PC-3 (cell line): ENCODE data around the gene MACROD2. TPM values are rescaled to one million over a fixed set of nuclear protein-coding genes. Genes with fewer than 3 reads are reported as not detected.
"Not testable (repeated sequence)": the region's sequence is repeated elsewhere in the genome, so short reads cannot be mapped to it uniquely, and the experiment has no call there.

ENCODE experiments used
- ATAC-seq: fragments of 200-7000 bp; cut with Tn5 transposase; 2 replicates; pipeline ENCODE4 v1.9.1; 2020; ENCODE audit warnings: mild to moderate bottlenecking, moderate library complexity
- BruUV-seq: library from RNA; stranded (reverse); fragments of 400-500 nt; replicated peaks from 2 replicates; lab custom pipeline; 2021; lab: Mats Ljungman, UMichigan
- CTCF ChIA-PET: fragments of 300-600 bp; sonication (Branson Sonifier 250); formaldehyde crosslinking; loops from one replicate; lab custom pipeline; 2022; ENCODE audit warnings: antibody characterized with exemption; lab: Charles Lee
- POLR2A ChIA-PET: fragments of 300-600 bp; sonication (Branson Sonifier 250); formaldehyde crosslinking; loops from one replicate; lab custom pipeline; 2022; ENCODE audit warnings: antibody characterized with exemption; ENCODE audit not compliant: unreplicated experiment; lab: Charles Lee
- DNase-seq: peaks from one replicate; pipeline ENCODE4 v3.0.0-alpha.2; 2015
- H2AFZ ChIP-seq: fragments of 300-600 bp; sonication (generic); 2 replicates; pipeline ENCODE4 v1.6.0; 2016; ENCODE audit warnings: antibody characterized with exemption, low read length
- H3F3A ChIP-seq: fragments of 300-600 bp; sonication (generic); one replicate; pipeline ENCODE4 v1.6.0; 2017; ENCODE audit warnings: antibody characterized with exemption, low read length, control low read depth, mild to moderate bottlenecking; ENCODE audit not compliant: unreplicated experiment
- H3K27ac ChIP-seq: fragments of 300-600 bp; sonication (generic); 2 replicates; pipeline ENCODE4 v1.5.1; 2016; ENCODE audit warnings: mild to moderate bottlenecking, low read length
- H3K27me3 ChIP-seq: fragments of 300-600 bp; sonication (generic); 2 replicates; pipeline ENCODE4 v1.6.1; 2016; ENCODE audit warnings: low read length, mixed read lengths
- H3K36me3 ChIP-seq: fragments of 300-600 bp; sonication (generic); 2 replicates; pipeline ENCODE4 v1.6.1; 2016; ENCODE audit warnings: low read depth, mixed run types, low read length, mixed read lengths
- H3K4me1 ChIP-seq: fragments of 300-600 bp; sonication (generic); 2 replicates; pipeline ENCODE4 v1.5.1; 2016; ENCODE audit warnings: low read length; ENCODE audit not compliant: insufficient read depth
- H3K4me2 ChIP-seq: fragments of 300-600 bp; sonication (generic); 2 replicates; pipeline ENCODE4 v1.6.0; 2016; ENCODE audit warnings: low read length
- H3K4me3 ChIP-seq: fragments of 300-600 bp; sonication (generic); 2 replicates; pipeline ENCODE4 v1.5.1; 2016; ENCODE audit warnings: mild to moderate bottlenecking, low read length, mixed read lengths
- H3K79me2 ChIP-seq: fragments of 300-600 bp; sonication (generic); 2 replicates; pipeline ENCODE4 v1.6.1; 2017; ENCODE audit warnings: low read length, mixed read lengths
- H3K9ac ChIP-seq: fragments of 300-600 bp; sonication (generic); 2 replicates; pipeline ENCODE4 v1.6.0; 2016; ENCODE audit warnings: mild to moderate bottlenecking, low read length
- H3K9me2 ChIP-seq: fragments of 300-600 bp; sonication (generic); replicated peaks from 2 replicates; pipeline ENCODE4 v1.6.1; 2016; ENCODE audit warnings: mixed run types, low read length, mixed read lengths
- H3K9me3 ChIP-seq: fragments of 300-600 bp; sonication (generic); 2 replicates; pipeline ENCODE4 v1.6.1; 2016; ENCODE audit warnings: low read length, mixed read lengths
- H4K20me1 ChIP-seq: fragments of 300-600 bp; sonication (generic); 2 replicates; pipeline ENCODE4 v1.6.1; 2016; ENCODE audit warnings: low read length, mixed read lengths
- CTCF ChIP-seq: fragments of 300-600 bp; sonication (generic); conservative IDR thresholded peaks from 2 replicates; pipeline ENCODE4 v1.5.1; 2017; ENCODE audit warnings: antibody characterized with exemption, low read depth, mild to moderate bottlenecking, low read length
- EZH2 ChIP-seq: fragments of 300-600 bp; sonication (generic); IDR thresholded peaks from one replicate; pipeline ENCODE4 v1.6.1; 2017; ENCODE audit warnings: antibody characterized with exemption, mild to moderate bottlenecking, low read length; ENCODE audit not compliant: unreplicated experiment
- EZH2phosphoT487 ChIP-seq: fragments of 300-600 bp; sonication (generic); IDR thresholded peaks from 2 replicates; pipeline ENCODE4 v1.6.1; 2018; ENCODE audit warnings: mild to moderate bottlenecking, antibody characterized with exemption, low read length, borderline replicate concordance
- intact Hi-C: fragments of 100-400 bp; cut with micrococcal nuclease; formaldehyde crosslinking; loops from 2 replicates; pipeline ENCODE4 v1.9.0; 2023
- total RNA-seq: library from RNA; depleted of rRNA; stranded (reverse); fragments of >200 nt; gene quantifications from 2 replicates; pipeline ENCODE4 v1.2.3, GENCODE V29; 2014

Gene MACROD2
- total RNA-seq, 1 experiment from 2014 or later: 3.1 TPM

DNA sequence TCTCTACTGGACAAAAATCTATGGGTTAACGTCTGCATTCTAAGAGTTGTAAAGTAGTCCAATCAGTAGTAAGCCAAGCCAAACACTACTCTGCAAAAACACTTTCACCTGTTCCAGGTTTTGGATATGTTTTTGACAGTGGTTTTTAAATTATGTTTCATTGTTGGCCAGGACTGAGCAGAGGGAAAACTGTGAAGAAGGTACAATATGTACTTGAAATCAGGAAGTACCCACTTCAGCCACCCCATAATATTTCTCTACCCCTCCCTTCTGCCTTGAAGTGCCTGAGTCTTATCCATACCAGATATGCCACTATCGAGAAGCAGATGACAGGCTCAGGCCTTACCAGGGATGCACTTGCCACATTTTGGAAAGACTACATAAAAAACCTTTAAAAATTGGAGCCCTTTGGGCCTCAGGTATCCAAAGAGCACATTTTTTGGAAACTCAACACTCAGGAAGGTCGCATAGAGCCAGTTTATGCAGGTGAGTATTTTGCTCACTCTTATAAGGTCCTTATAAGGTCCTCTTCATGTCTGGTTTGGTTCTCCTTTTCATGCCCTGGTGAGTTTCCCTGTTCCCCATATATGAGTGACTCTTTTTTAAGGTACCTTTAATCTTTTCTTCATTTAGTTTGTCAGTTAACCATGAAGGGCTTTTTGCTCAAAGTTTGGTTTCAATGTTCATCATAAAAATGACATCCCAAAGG is 1201.4 kb downstream of the MACROD2 start:
- BruUV-seq: no TSS peak
- ChIA-PET CTCF (interaction anchor here (0.5 kb wide), 1 partner anchor 1280 kb away, joined by 3 read pairs; no protein-coding TSS in a partner anchor), POLR2A (no interaction called here)
- Histone ChIP-seq H3K9ac (no peak overlapping the region), H3F3A (no peaks in the 10 kb centered on the region), H4K20me1 (no peaks in the 10 kb centered on the region), H3K27ac (no peak overlapping the region), H3K4me1 (peaks cover 9% of the 10 kb centered on the region; the same call in 1 of the 2 replicates), H3K9me3 (no peaks in the 10 kb centered on the region), H2AFZ (no peak overlapping the region), H3K4me2 (no peak overlapping the region), H3K36me3 (no peaks in the 10 kb centered on the region), H3K27me3 (no peaks in the 10 kb centered on the region), H3K9me2 (no peaks in the 10 kb centered on the region), H3K79me2 (no peaks in the 10 kb centered on the region), H3K4me3 (no peak overlapping the region)
- DNase-seq (no peak), ATAC-seq (no peak)
- TF ChIP-seq CTCF (no peak), EZH2phosphoT487 (no peak), EZH2 (no peak)
- intact Hi-C loops: no loop called here

GRCh38 chr20:15198017-15198416 is 1202.7 kb downstream of the MACROD2 start:
- H3K79me2 ChIP-seq, ATAC-seq, H3K4me3 ChIP-seq, H3K4me2 ChIP-seq, H3F3A ChIP-seq, H3K9me3 ChIP-seq, H3K27ac ChIP-seq, H3K9me2 ChIP-seq, CTCF ChIA-PET, H4K20me1 ChIP-seq, POLR2A ChIA-PET, intact Hi-C loops, DNase-seq, H2AFZ ChIP-seq, BruUV-seq, H3K27me3 ChIP-seq, H3K36me3 ChIP-seq, H3K4me1 ChIP-seq, H3K9ac ChIP-seq: not testable (repeated sequence)

DNA sequence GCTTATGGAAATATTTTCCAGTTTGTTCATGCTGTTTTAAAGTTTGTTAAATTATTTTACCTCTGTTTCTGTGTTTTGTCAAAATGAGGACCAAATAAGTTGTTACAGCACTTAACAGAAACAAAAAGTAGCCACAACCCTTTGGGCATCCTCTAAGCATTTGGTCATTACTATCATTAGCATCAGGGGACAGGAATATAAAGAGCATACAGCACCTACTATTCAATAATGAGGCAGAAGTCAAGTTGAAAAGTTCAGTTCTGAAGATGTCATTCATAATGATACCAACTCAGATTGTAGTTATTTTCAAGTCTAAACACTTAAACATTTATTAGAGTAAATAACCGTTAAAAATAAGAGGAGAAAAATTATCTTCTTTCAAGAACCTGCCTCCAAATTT is 1204.4 kb downstream of the MACROD2 start:
- no TSS peak for BruUV-seq
- no peak overlapping the region for H3K9ac ChIP-seq
- no peak overlapping the region for H3K27ac ChIP-seq
- peaks cover 9% of the 10 kb centered on the region; the same call in 1 of the 2 replicates for H3K4me1 ChIP-seq
- H3K79me2 ChIP-seq: no peaks in the 10 kb centered on the region
- no peaks in the 10 kb centered on the region for H3K36me3 ChIP-seq
- H3K27me3 ChIP-seq: no peaks in the 10 kb centered on the region
- POLR2A ChIA-PET: no interaction called here
- no peaks in the 10 kb centered on the region for H3K9me2 ChIP-seq
- H3F3A ChIP-seq: no peaks in the 10 kb centered on the region
- H4K20me1 ChIP-seq: no peaks in the 10 kb centered on the region
- intact Hi-C loops: no loop called here
- no peak overlapping the region for H3K4me2 ChIP-seq
- DNase-seq: no peak
- no peak for ATAC-seq
- TF ChIP-seq EZH2 (no peak), CTCF (no peak), EZH2phosphoT487 (no peak)
- no peak overlapping the region for H3K4me3 ChIP-seq
- no peaks in the 10 kb centered on the region for H3K9me3 ChIP-seq
- CTCF ChIA-PET: interaction anchor here (0.5 kb wide), 1 partner anchor 13 kb away, joined by 3 read pairs; no protein-coding TSS in a partner anchor
- no peak overlapping the region for H2AFZ ChIP-seq
